ENCODE results near the gene CNTN4. TPM values are rescaled to one million over a fixed set of nuclear protein-coding genes. Genes with fewer than 3 reads are reported as not detected.
A peak's percentile ranks its signal among the peaks of the same experiment; 100 is the strongest.
"Not testable (repeated sequence)": the region's sequence is repeated elsewhere in the genome, so short reads cannot be mapped to it uniquely, and the experiment has no call there.

Gene CNTN4
- total RNA-seq, 1 donor from 2014 or later: 16.1 TPM

GRCh38 chr3:2910997-2911396, 812.3 kb downstream of the CNTN4 start:
- Mint-ChIP-seq H3K9me3 (ENCODE audit: low read depth) (no peaks in the 10 kb centered on the region), H3K4me3 (ENCODE audit: low read depth) (no peak overlapping the region), H3K36me3 (ENCODE audit: insufficient read depth) (peaks cover 1% of the 10 kb centered on the region), H3K27ac (no peak overlapping the region), H3K27me3 (no peaks in the 10 kb centered on the region), H3K4me1 (ENCODE audit: low read depth) (no peaks in the 10 kb centered on the region)
- no peak for TF ChIP-seq CTCF (IDR thresholded peaks at IDR 0.05; ENCODE audit: unreplicated experiment)
- DNase-seq (ENCODE audit: low spot score, unreplicated experiment): no peak

GRCh38 chr3:2915826-2916225, 817.2 kb downstream of the CNTN4 start:
- no peak for TF ChIP-seq CTCF (IDR thresholded peaks at IDR 0.05; ENCODE audit: unreplicated experiment)
- H3K4me3 Mint-ChIP-seq (ENCODE audit: low read depth): no peak overlapping the region
- DNase-seq (ENCODE audit: low spot score, unreplicated experiment): no peak
- H3K27ac Mint-ChIP-seq: no peak overlapping the region
- H3K27me3 Mint-ChIP-seq: no peaks in the 10 kb centered on the region
- H3K36me3 Mint-ChIP-seq (ENCODE audit: insufficient read depth): peaks cover 5% of the 10 kb centered on the region
- peaks cover 10% of the 10 kb centered on the region for H3K9me3 Mint-ChIP-seq (ENCODE audit: low read depth)
- H3K4me1 Mint-ChIP-seq (ENCODE audit: low read depth): no peaks in the 10 kb centered on the region

- H3K27me3 Mint-ChIP-seq; H3K4me1 Mint-ChIP-seq (ENCODE audit: low read depth); H3K27ac Mint-ChIP-seq; H3K9me3 Mint-ChIP-seq (ENCODE audit: low read depth); H3K4me3 Mint-ChIP-seq (ENCODE audit: low read depth); H3K36me3 Mint-ChIP-seq (ENCODE audit: insufficient read depth); DNase-seq (ENCODE audit: low spot score, unreplicated experiment): not testable (repeated sequence)
Observed at GRCh38 chr3:2916640-2917039, 818.0 kb downstream of the CNTN4 start.

GRCh38 chr3:2920103-2920502, 821.4 kb downstream of the CNTN4 start:
- no peaks in the 10 kb centered on the region for H3K27me3 Mint-ChIP-seq
- TF ChIP-seq CTCF (IDR thresholded peaks at IDR 0.05; ENCODE audit: unreplicated experiment): no peak
- peaks cover 10% of the 10 kb centered on the region for H3K9me3 Mint-ChIP-seq (ENCODE audit: low read depth)
- H3K27ac Mint-ChIP-seq: no peak overlapping the region
- DNase-seq (ENCODE audit: low spot score, unreplicated experiment): no peak
- no peak overlapping the region for H3K4me3 Mint-ChIP-seq (ENCODE audit: low read depth)
- H3K4me1 Mint-ChIP-seq (ENCODE audit: low read depth): no peaks in the 10 kb centered on the region
- H3K36me3 Mint-ChIP-seq (ENCODE audit: insufficient read depth): peaks cover 5% of the 10 kb centered on the region

GRCh38 chr3:2921452-2921851, 822.8 kb downstream of the CNTN4 start:
- Mint-ChIP-seq H3K9me3 (ENCODE audit: low read depth) (peaks cover 10% of the 10 kb centered on the region), H3K4me3 (ENCODE audit: low read depth) (no peak overlapping the region), H3K27me3 (no peaks in the 10 kb centered on the region), H3K36me3 (ENCODE audit: insufficient read depth) (peaks cover 4% of the 10 kb centered on the region), H3K27ac (no peak overlapping the region), H3K4me1 (ENCODE audit: low read depth) (no peaks in the 10 kb centered on the region)
- DNase-seq (ENCODE audit: low spot score, unreplicated experiment): no peak
- no peak for TF ChIP-seq CTCF (IDR thresholded peaks at IDR 0.05; ENCODE audit: unreplicated experiment)

- Mint-ChIP-seq H3K27me3 (no peaks in the 10 kb centered on the region), H3K4me3 (ENCODE audit: low read depth) (no peak overlapping the region), H3K36me3 (ENCODE audit: insufficient read depth) (peaks cover 4% of the 10 kb centered on the region), H3K4me1 (ENCODE audit: low read depth) (no peaks in the 10 kb centered on the region), H3K27ac (no peak overlapping the region), H3K9me3 (ENCODE audit: low read depth) (peaks cover 10% of the 10 kb centered on the region)
- peak; percentile 64 for TF ChIP-seq CTCF (IDR thresholded peaks at IDR 0.05; ENCODE audit: unreplicated experiment)
- no peak for DNase-seq (ENCODE audit: low spot score, unreplicated experiment)
Observed at GRCh38 chr3:2921903-2922302, 823.2 kb downstream of the CNTN4 start.

Data from progenitor cell of endocrine pancreas (in vitro differentiated cells).